Sigmoid colon (tissue), 7 donors: ENCODE results near the gene ZBTB7C. TPM values are rescaled to one million over a fixed set of nuclear protein-coding genes. Genes with fewer than 3 reads are reported as not detected.

Experiments
- DNase-seq: peaks from one replicate; pipeline ENCODE4 v3.0.0-alpha.2; 2019
- H3K27ac ChIP-seq, 4 donors: fragments of 200-600 bp; sonication (generic); one replicate each; pipeline ENCODE4 v1.5.1; 2016 to 2019; ENCODE audit warnings: mild to moderate bottlenecking in 1 of 4
- H3K27me3 ChIP-seq, 3 donors: fragments of 200-600 bp; sonication (generic); one replicate each; pipeline ENCODE4 v1.5.1; 2019; ENCODE audit warnings: mild to moderate bottlenecking in 1 of 3
- H3K36me3 ChIP-seq, 4 donors: fragments of 200-600 bp; sonication (generic); one replicate each; pipeline ENCODE4 v1.5.1; 2016 to 2019
- H3K4me1 ChIP-seq, 4 donors: fragments of 200-600 bp; sonication (generic); one replicate each; pipeline ENCODE4 v1.5.1; 2017 to 2019
- H3K4me3 ChIP-seq, 4 donors: fragments of 200-600 bp; sonication (generic); one replicate each; pipeline ENCODE4 v1.5.1; 2017 to 2019; ENCODE audit warnings: mild to moderate bottlenecking in 2 of 4, moderate library complexity in 1 of 4
- H3K9me3 ChIP-seq, 4 donors: fragments of 200-600 bp in 3 of 4; sonication (generic) in 3 of 4; one replicate each; pipeline versions ENCODE4 v1.5.1 to v1.6.1; 2013 to 2019
- EP300 ChIP-seq, 4 donors: sonication (generic); formaldehyde crosslinking; IDR thresholded peaks; one replicate each; pipeline ENCODE4 v1.6.1; 2017; ENCODE audit warnings: antibody characterized with exemption in 4 of 4
- POLR2A ChIP-seq, 2 donors: fragments of 450-650 bp; IDR thresholded peaks; one replicate each; pipeline ENCODE4 v1.6.1; 2016; ENCODE audit warnings: antibody characterized with exemption in 2 of 2, mild to moderate bottlenecking in 2 of 2, moderate library complexity in 2 of 2
- POLR2AphosphoS5 ChIP-seq, 4 donors: sonication (generic); formaldehyde crosslinking; IDR thresholded peaks; one replicate each; pipeline ENCODE4 v1.6.1; 2017; ENCODE audit warnings: antibody characterized with exemption in 4 of 4
- WGBS, 2 donors: extraction: QIAGEN DNeasy Blood & Tissue Kit; methylation state at CpG; one replicate each; pipeline ENCODE4 v1.1.7; 2013; 5-methylcytosine and 5-hydroxymethylcytosine counted together
- intact Hi-C: fragments of 100-400 bp; cut with DNase I; formaldehyde crosslinking; loops from one replicate; pipeline ENCODE4 v1.15.1; 2023
- polyA plus RNA-seq, 3 donors: library from polyadenylated mRNA; stranded (reverse); fragments of 200-250 nt; gene quantifications; one replicate each; pipeline ENCODE4 v1.2.3, GENCODE V29; 2013
- total RNA-seq, 4 donors: library from RNA; depleted of rRNA; stranded (reverse); fragments of >200 nt; gene quantifications; one replicate each; pipeline ENCODE4 v1.1.0, GENCODE V29; 2016
- TF ChIP-seq, protein P1 (sequence below), 4 experiments: fragments of 450-650 bp in 3 of 4; fragments of 200-600 bp in 1 of 4; IDR thresholded peaks; one replicate each; pipeline ENCODE4 v1.5.1; 2016 to 2019; ENCODE audit warnings: antibody characterized with exemption in 4 of 4, mild to moderate bottlenecking in 3 of 4, moderate library complexity in 2 of 4
- donor health status: healthy with polysubstance abuse.
- donor health status: Bipolar disorder and iron deficiency.
- donor health status: healthy.

ZBTB7C gene
- total and polyA plus RNA-seq, 7 donors = 0.41 to 18.6 (median 1.7) TPM

DNA sequence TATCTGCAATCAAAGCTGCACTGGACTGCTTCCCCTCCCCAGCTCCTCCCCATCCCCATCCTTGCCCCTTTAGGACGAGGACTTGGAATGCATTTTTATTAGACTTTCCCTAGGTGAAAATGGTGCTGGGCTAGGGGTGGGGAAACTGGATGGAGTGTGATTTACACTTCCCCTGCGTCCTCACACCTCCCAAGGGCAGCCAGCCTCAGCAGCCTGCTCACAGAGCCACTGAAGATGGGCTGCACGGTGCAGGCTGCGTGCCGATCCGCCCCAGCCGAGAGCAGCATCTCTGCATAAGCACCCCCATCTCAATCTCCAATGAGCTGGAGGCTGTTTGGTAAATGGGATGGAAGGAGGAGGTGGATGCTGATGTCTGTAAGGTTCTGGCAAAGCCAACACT, 87.6 kb downstream of the ZBTB7C start:
- no peak for DNase-seq
- Histone ChIP-seq H3K4me3 (no peak overlapping the region), H3K27me3 (no peaks in the 10 kb centered on the region), H3K9me3 (no peaks in the 10 kb centered on the region), H3K36me3 (no peaks in the 10 kb centered on the region), H3K27ac (no peak overlapping the region), H3K4me1 (no peaks in the 10 kb centered on the region)
- no peak for TF ChIP-seq EP300 (IDR thresholded peaks at IDR 0.05)
- TF ChIP-seq, protein P1, sequence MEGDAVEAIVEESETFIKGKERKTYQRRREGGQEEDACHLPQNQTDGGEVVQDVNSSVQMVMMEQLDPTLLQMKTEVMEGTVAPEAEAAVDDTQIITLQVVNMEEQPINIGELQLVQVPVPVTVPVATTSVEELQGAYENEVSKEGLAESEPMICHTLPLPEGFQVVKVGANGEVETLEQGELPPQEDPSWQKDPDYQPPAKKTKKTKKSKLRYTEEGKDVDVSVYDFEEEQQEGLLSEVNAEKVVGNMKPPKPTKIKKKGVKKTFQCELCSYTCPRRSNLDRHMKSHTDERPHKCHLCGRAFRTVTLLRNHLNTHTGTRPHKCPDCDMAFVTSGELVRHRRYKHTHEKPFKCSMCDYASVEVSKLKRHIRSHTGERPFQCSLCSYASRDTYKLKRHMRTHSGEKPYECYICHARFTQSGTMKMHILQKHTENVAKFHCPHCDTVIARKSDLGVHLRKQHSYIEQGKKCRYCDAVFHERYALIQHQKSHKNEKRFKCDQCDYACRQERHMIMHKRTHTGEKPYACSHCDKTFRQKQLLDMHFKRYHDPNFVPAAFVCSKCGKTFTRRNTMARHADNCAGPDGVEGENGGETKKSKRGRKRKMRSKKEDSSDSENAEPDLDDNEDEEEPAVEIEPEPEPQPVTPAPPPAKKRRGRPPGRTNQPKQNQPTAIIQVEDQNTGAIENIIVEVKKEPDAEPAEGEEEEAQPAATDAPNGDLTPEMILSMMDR (IDR thresholded peaks at IDR 0.05) = no peak
- no peak for TF ChIP-seq POLR2A (IDR thresholded peaks at IDR 0.05)
- TF ChIP-seq POLR2AphosphoS5 (IDR thresholded peaks at IDR 0.05) = no peak
- intact Hi-C loops = no loop called here
- 94% methylated on average over 7 of the region's 7 CpGs for WGBS, 2 donors

GRCh38 chr18:48321121-48321520, 88.1 kb downstream of the ZBTB7C start:
- Histone ChIP-seq H3K27ac (no peak overlapping the region), H3K9me3 (no peaks in the 10 kb centered on the region), H3K4me1 (no peaks in the 10 kb centered on the region), H3K4me3 (no peak overlapping the region), H3K36me3 (no peaks in the 10 kb centered on the region), H3K27me3 (no peaks in the 10 kb centered on the region)
- DNase-seq = no peak
- WGBS, 2 donors = 83 to 91% methylated on average over 3 of the region's 3 CpGs
- no peak for TF ChIP-seq POLR2AphosphoS5 (IDR thresholded peaks at IDR 0.05)
- TF ChIP-seq POLR2A (IDR thresholded peaks at IDR 0.05) = no peak
- no peak for TF ChIP-seq EP300 (IDR thresholded peaks at IDR 0.05)
- TF ChIP-seq, protein P1 (IDR thresholded peaks at IDR 0.05) = no peak
- intact Hi-C loops = no loop called here

DNA sequence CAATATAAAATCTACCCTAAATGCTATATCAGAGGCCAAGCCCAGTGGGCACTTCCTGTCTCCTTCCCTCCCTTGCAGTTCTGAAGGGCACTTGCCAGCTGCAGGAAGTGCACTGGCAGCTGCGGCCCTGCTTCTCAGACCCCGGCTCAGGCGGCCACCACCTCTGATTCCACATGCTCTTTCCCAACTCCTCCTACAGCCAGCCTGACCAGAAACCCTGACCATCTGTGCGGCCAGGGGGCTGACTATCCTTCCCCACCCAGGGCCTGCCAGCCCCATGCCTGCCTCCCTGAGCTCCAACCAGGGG, 88.6 kb downstream of the ZBTB7C start:
- TF ChIP-seq, protein P1 (IDR thresholded peaks at IDR 0.05) = no peak
- no peak for TF ChIP-seq POLR2AphosphoS5 (IDR thresholded peaks at IDR 0.05)
- TF ChIP-seq POLR2A (IDR thresholded peaks at IDR 0.05) = no peak
- no peak for TF ChIP-seq EP300 (IDR thresholded peaks at IDR 0.05)
- Histone ChIP-seq H3K36me3 (no peaks in the 10 kb centered on the region), H3K27me3 (peaks cover 0 to 2% (median 0%) of the 10 kb centered on the region in 3 donors), H3K4me3 (no peak overlapping the region), H3K27ac (no peak overlapping the region), H3K4me1 (no peaks in the 10 kb centered on the region), H3K9me3 (no peaks in the 10 kb centered on the region)
- intact Hi-C loops = no loop called here
- WGBS, 2 donors = 16 to 31% methylated on average over 4 of the region's 4 CpGs
- no peak for DNase-seq

DNA sequence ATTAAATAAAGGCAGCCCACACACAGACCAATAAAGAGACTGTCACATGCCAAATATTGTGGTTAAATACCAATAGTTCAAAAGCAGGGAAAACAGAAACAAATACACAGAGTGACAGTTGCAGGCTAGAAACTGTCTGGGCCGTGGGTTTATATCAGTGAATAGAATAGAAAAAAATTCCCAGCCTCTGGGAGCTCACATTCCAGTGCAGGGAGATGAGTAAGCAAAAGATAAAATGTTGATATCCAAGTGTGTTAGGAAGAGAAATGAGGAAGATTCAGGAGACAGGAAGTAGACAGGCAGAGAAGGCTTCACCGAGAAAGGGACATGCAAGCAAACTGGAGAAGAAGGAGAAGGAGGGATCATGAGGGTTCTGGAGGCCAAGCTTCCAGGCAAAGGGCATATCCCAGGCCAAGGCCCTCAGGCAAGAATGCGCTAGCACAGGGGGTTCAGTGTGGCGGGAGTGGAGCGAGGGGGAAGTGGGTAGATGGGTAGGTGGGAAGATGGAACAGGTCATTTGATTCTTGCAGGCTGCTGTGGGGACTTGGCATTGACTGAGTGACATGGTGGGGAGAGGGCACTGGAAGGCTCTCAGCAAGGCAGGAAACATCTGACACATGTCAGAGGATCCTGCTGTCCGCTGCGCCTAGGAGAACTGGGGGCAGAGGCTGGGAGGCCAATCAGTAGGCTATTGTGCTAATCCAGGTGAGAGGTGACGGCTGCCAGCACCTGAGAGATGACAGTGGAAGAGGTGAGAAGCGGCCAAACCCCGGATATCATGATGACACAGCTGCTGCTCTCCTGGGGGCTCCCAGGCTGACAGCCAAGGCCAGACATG, 89.2 kb downstream of the ZBTB7C start:
- no peak for TF ChIP-seq EP300 (IDR thresholded peaks at IDR 0.05)
- no peak for TF ChIP-seq POLR2A (IDR thresholded peaks at IDR 0.05)
- TF ChIP-seq, protein P1 (IDR thresholded peaks at IDR 0.05) = no peak
- TF ChIP-seq POLR2AphosphoS5 (IDR thresholded peaks at IDR 0.05) = no peak
- Histone ChIP-seq H3K27me3 (peaks cover 0 to 5% (median 0%) of the 10 kb centered on the region in 3 donors), H3K4me3 (no peak overlapping the region), H3K4me1 (no peaks in the 10 kb centered on the region), H3K36me3 (no peaks in the 10 kb centered on the region), H3K27ac (no peak overlapping the region), H3K9me3 (no peaks in the 10 kb centered on the region)
- WGBS, 2 donors = 44 to 60% methylated on average over 10 of the region's 10 CpGs
- intact Hi-C loops = no loop called here
- no peak for DNase-seq

DNA sequence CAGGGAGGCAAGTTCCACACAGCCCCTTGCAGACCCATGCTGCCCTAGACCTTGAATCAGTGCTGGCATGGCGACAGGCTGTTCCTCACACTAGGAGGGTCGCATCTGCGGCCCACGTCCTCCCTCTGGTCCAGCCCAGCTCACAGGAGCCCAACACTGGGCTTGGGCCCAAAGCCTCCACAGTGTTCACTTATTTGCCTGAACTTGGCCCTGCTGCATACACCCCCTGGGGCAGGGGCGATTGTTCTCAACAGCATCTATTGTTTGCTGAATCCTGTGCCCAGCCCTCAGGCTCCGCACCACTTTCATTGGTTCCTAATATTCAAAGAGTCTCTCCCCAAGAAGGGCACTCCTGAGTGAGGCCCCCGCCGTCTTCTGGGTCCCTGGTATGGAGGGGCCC, 90.7 kb downstream of the ZBTB7C start:
- no peaks in the 10 kb centered on the region for H3K36me3 ChIP-seq
- peaks cover 0 to 5% (median 0%) of the 10 kb centered on the region in 3 donors for H3K27me3 ChIP-seq
- no peak overlapping the region for H3K4me3 ChIP-seq
- intact Hi-C loops = no loop called here
- TF ChIP-seq POLR2AphosphoS5 (IDR thresholded peaks at IDR 0.05) (no peak), EP300 (IDR thresholded peaks at IDR 0.05) (no peak), POLR2A (IDR thresholded peaks at IDR 0.05) (no peak)
- TF ChIP-seq, protein P1 (IDR thresholded peaks at IDR 0.05) = no peak
- WGBS, 2 donors = 88 to 91% methylated on average over 8 of the region's 8 CpGs
- no peak for DNase-seq
- H3K4me1 ChIP-seq = no peaks in the 10 kb centered on the region
- no peak overlapping the region for H3K27ac ChIP-seq
- no peaks in the 10 kb centered on the region for H3K9me3 ChIP-seq
